GM13977 (cell line): Measurements from ENCODE around the gene ACER3.
"Not testable (repeated sequence)": the region's sequence is repeated elsewhere in the genome, so short reads cannot be mapped to it uniquely, and the experiment has no call there.

Experiments used
- DNase-seq: peaks from one replicate; pipeline ENCODE4 v3.0.0; 2012; ENCODE audit warnings: low spot score
- in situ Hi-C: fragments of 300-500 bp; cut with MboI; formaldehyde crosslinking; loops from one replicate; pipeline ENCODE4 v1.12.0; 2022; ENCODE audit warnings: low sequenced_read_pairs, low pct_unique_long_range_greater_than_20kb, mixed read lengths, inconsistent platforms; ENCODE audit not compliant: unreplicated experiment
- TF ChIP-seq, protein P1 (sequence below): IDR thresholded peaks from 2 replicates; pipeline ENCODE4 v1.5.1; 2012; ENCODE audit warnings: mild to moderate bottlenecking, control low read depth; ENCODE audit not compliant: insufficient read depth; ENCODE audit errors: extremely low read depth, missing control alignments

Gene ACER3

DNA sequence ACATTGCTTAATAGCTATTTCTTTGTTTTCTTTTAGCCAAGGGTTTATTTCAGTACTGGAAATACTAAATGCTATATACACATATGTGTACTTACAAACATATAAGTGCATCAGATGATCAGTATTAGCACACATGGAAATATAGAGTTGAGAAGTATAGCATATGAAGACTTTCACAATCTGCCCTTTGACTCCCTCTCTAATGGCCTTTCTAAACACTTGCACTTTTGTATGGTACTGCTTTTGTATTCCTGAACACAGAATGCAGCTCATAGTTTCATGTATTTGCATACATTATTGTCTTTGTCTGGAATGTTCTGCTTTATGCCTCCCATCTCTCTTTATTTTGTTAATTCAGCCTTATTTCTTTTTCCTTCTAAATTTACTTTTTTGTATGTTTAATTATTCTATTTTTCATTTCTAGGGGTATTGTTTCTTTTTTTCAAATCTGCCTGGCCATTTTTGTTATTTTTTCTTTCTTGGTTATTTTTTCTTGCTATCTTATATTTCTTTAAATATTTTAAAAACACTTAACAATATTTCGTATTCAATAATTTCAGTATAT lies 28.8 kb downstream of the ACER3 start:
- no peak for DNase-seq
- in situ Hi-C loops: no loop called here
- TF ChIP-seq, protein P1, sequence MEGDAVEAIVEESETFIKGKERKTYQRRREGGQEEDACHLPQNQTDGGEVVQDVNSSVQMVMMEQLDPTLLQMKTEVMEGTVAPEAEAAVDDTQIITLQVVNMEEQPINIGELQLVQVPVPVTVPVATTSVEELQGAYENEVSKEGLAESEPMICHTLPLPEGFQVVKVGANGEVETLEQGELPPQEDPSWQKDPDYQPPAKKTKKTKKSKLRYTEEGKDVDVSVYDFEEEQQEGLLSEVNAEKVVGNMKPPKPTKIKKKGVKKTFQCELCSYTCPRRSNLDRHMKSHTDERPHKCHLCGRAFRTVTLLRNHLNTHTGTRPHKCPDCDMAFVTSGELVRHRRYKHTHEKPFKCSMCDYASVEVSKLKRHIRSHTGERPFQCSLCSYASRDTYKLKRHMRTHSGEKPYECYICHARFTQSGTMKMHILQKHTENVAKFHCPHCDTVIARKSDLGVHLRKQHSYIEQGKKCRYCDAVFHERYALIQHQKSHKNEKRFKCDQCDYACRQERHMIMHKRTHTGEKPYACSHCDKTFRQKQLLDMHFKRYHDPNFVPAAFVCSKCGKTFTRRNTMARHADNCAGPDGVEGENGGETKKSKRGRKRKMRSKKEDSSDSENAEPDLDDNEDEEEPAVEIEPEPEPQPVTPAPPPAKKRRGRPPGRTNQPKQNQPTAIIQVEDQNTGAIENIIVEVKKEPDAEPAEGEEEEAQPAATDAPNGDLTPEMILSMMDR: no peak

DNA sequence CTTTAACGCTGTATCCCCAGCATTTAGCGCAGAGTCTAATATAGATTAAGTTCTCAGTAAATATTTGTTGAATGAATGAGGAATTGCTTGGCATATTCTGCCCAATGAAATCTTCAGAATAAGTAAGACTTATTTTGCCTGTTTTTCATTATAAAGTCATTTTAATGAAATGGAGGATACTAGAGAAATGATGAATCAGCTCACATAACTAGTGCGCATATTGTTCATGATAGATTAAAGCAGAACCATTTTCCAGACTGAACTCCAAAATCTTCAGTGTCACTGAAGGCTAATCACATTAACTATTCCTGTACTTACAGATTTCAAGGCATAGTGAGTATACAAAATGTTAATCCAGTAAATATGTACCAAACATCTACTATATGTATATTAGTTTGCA lies 29.6 kb downstream of the ACER3 start:
- TF ChIP-seq, protein P1: no peak
- in situ Hi-C loops: no loop called here
- DNase-seq: no peak

DNA sequence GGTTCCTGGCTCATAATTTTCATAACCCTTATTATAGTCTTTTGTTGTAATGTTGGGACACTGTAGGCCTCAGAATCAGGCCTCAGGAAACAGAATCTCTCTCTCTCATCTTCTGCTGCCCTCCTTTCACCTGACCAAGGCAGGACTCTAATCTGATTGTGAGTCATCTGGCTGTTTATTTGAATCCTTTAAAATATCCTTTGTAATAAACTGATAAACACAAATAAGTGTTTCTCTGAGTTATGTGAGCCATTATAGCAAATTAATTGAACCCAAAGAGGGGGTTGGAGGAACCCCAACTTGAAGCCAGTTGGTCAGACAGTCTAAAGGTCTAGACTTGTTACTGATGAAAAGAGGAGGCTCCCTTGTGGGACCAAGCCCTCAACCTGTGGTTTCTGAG lies 30.6 kb downstream of the ACER3 start:
- in situ Hi-C loops: no loop called here
- TF ChIP-seq, protein P1: no peak
- DNase-seq: no peak

DNA sequence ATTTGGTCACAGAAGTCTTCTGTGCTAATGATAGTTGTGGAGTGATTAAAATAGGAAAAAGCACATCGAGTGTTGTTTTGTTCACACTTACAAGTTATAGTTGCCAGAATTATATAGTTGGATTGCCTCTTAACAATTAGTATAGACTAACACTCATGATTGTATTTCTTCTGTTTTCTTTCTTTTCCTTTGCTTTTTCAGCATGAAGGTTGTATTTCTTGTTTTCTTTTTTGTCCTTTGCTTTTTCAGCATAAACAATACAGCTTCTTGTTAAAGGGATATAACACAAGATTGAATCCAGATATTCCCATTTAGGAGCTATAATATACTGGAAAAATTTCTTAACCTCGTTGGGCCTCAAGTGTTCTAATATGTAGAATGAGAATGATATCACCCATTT lies 31.1 kb downstream of the ACER3 start:
- DNase-seq: no peak
- in situ Hi-C loops: no loop called here
- TF ChIP-seq, protein P1: no peak

DNA sequence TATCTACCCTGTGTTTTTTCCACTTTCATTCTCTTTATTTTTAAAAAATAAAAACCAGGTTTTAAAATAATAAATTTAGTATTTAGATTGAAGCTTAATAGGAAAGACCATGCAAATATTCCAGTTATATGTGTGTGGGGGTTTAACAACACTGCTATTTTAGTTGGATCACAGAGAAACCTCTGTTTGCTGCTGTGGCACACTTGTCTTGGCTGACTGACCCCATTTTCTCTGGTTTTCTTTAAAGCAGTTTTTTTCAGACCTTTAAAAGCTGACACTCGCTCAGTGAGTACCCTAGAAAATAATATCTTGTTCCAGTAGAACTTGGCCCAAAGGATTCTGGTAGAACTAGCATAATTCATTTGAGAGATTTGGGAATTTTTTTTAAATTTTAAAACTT lies 31.6 kb downstream of the ACER3 start:
- TF ChIP-seq, protein P1: no peak
- DNase-seq: no peak
- in situ Hi-C loops: no loop called here

DNA sequence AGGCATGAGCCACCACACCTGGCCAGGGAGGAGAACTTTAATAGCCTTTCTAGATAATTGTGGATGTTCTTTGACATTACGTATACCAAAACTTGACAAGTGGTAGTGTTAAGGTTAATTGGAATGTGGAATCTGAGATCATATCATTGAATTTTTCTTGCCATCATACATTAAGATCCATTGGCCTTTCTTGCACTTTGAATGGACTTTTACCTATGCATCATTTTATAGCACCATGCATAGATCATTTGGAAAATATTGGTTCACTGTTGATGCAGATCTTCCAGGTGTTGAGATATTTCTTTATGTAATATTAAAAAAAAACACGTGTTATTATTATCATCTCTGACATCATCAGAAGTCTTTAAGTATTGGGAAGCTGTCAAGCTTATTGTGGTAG lies 36.5 kb downstream of the ACER3 start:
- TF ChIP-seq, protein P1: no peak
- in situ Hi-C loops: no loop called here
- DNase-seq: no peak

DNA sequence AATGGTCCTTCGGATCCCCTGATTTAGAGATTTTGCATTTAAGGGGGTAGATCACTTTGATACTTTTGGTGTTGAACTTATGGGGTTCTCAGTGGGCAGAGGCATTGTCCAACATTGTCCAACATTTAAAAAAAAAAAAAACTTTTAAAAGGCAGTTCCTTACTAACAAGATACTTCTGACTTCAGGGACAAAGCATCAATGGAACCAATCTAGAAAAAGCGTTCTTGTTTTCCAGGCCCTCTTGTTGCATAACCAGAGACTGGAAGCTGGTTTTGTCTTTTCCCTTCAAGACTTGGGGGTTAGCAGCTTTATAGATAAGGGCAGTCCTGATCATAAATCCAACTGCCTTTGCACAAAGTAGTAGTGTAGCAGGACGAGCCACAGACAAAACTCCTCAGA lies 40.4 kb downstream of the ACER3 start:
- TF ChIP-seq, protein P1: no peak
- in situ Hi-C loops: no loop called here
- no peak for DNase-seq

DNA sequence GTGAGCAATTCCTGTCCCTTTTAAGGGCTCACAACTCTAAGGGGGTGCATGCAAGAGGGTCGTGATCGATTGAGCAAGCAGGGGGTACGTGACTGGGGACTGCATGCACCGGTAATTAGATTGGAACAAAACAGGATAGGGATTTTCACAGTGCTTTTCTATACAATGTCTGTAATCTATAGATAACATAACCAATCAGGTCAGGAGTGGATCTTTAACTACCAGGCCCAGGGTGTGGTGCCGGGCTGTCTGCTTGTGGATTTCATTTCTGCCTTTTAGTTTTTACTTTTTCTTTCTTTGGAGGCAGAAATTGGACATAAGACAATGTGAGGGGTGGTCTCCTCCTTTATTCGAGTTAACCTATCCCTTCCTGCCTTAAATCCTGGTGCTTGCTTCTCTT lies 40.9 kb downstream of the ACER3 start:
- DNase-seq, in situ Hi-C loops: not testable (repeated sequence)
